HL-60 (cell line): ENCODE results near the gene PLA2G12A.

Source experiments
- DNase-seq, 2 experiments: peaks; one replicate each; pipeline ENCODE4 v3.0.0-alpha.2; 2010 to 2020; ENCODE audit warnings: low read depth in 1 of 2, low spot score in 1 of 2
- H3K27ac ChIP-seq: fragments of 250-450 bp; sonication (Bioruptor Pico); replicated peaks from 2 replicates; pipeline ENCODE4 v1.5.1; 2020; ENCODE audit warnings: mild to moderate bottlenecking, moderate library complexity
- H3K27me3 ChIP-seq: fragments of 250-450 bp; sonication (Bioruptor Pico); 2 replicates; pipeline ENCODE4 v1.5.1; 2021; ENCODE audit warnings: mild to moderate bottlenecking, moderate library complexity; ENCODE audit not compliant: insufficient read depth, poor library complexity, severe bottlenecking
- H3K4me3 ChIP-seq: replicated peaks from 2 replicates; pipeline ENCODE4 v1.5.1; 2011; ENCODE audit warnings: mild to moderate bottlenecking, control low read depth, low read length; ENCODE audit not compliant: insufficient read depth
- CTCF ChIP-seq: IDR thresholded peaks from one replicate; pipeline ENCODE4 v1.5.1; 2011; ENCODE audit warnings: low read length, control low read depth, inconsistent platforms; ENCODE audit not compliant: insufficient read depth
- GABPA ChIP-seq: IDR thresholded peaks from 2 replicates; pipeline ENCODE4 v1.6.1; 2012; ENCODE audit warnings: low read depth
- POLR2AphosphoS5 ChIP-seq: IDR thresholded peaks from 2 replicates; pipeline ENCODE4 v1.6.1; 2012; ENCODE audit warnings: low read depth
- REST ChIP-seq: IDR thresholded peaks from 2 replicates; pipeline ENCODE4 v1.6.1; 2012; ENCODE audit warnings: low read depth; ENCODE audit not compliant: insufficient replicate concordance
- SPI1 ChIP-seq: IDR thresholded peaks from 2 replicates; pipeline ENCODE4 v1.6.1; 2012; ENCODE audit warnings: low read depth, mild to moderate bottlenecking, borderline replicate concordance

Gene PLA2G12A

GRCh38 chr4:109676886-109677285 lies 53.0 kb downstream of the PLA2G12A start:
- Histone ChIP-seq H3K27me3 (no peaks in the 10 kb centered on the region), H3K4me3 (no peak overlapping the region), H3K27ac (no peak overlapping the region)
- no peak for DNase-seq
- no peak for TF ChIP-seq POLR2AphosphoS5
- no peak for TF ChIP-seq GABPA
- TF ChIP-seq REST, result no peak
- TF ChIP-seq CTCF, result no peak
- TF ChIP-seq SPI1, result no peak

DNA sequence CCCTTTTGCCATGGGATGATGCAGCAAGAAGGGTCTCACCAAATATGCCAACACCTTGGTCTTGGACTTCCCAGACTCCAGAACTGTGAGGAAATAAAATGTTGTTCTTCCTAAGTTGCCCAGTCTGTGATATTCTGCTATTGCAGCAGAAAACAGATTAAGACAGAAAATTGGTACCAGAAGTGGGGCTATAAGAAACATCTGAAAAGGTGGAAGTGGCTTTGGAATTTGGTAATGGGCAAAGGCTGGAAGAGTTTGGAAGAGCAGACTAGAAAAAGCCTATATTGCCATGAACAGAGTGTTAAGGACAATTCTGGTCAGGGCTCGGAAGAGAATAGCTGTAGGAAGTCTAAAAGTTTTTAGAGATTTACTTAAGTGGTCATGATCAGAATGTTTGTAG lies 54.0 kb downstream of the PLA2G12A start:
- TF ChIP-seq GABPA (no peak), POLR2AphosphoS5 (no peak), SPI1 (no peak), CTCF (no peak), REST (no peak)
- Histone ChIP-seq H3K27me3 (no peaks in the 10 kb centered on the region), H3K4me3 (no peak overlapping the region), H3K27ac (no peak overlapping the region)
- DNase-seq, result no peak

GRCh38 chr4:109675181-109675580 lies 54.7 kb downstream of the PLA2G12A start:
- no peak for TF ChIP-seq POLR2AphosphoS5
- TF ChIP-seq REST, result no peak
- TF ChIP-seq SPI1, result no peak
- Histone ChIP-seq H3K4me3 (no peak overlapping the region), H3K27ac (no peak overlapping the region), H3K27me3 (no peaks in the 10 kb centered on the region)
- no peak for DNase-seq

DNA sequence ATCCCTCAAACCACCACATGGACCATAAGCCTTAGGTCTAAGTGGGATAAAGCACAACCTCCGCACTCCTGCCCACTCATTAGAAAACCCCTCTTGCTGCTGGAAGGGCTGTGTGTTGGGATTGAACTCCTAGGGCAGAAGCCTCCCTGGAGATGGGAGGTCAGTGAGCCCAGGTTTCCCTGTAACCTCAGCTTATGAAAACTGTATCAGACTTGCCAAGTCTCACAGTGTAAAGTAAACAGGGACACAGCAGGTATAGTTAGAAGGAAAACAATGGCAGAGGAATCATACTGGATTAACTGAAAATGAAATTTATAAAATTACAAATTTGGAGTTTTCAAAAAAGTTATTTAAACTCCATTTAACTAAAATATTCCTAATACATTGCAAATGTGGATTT lies 56.6 kb downstream of the PLA2G12A start:
- TF ChIP-seq REST (no peak), CTCF (no peak), SPI1 (no peak), GABPA (no peak), POLR2AphosphoS5 (no peak)

More for the DNA sequence above, 56.6 kb downstream of the PLA2G12A start:
- Histone ChIP-seq H3K4me3 (no peak overlapping the region), H3K27ac (no peak overlapping the region), H3K27me3 (no peaks in the 10 kb centered on the region)
- DNase-seq, result no peak
